Measurements from ENCODE around the gene SERPINE3.

The SERPINE3 gene

DNA sequence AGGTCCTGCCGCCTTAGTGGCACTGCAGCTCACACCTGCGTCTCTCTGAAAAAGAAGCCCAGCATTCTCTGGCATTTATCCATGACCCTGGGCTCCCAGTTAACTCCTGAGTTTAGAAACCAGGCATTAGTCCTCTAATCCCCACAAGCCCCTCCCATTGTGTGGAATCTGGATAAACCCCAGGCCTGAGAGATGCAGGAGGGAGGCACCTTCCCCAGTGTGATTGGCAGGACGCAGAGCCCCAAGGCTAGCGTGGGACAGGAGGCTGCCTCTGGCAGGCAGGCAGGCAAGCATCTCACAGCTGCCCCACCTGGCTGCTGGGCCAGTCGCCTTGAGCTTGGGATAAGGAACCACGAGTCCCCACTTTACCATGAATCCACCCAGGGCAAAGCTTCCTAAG lies 11.0 kb upstream of the SERPINE3 start:
- DNase-seq (ENCODE audit: low read depth in 2 of 2), result no peak

DNA sequence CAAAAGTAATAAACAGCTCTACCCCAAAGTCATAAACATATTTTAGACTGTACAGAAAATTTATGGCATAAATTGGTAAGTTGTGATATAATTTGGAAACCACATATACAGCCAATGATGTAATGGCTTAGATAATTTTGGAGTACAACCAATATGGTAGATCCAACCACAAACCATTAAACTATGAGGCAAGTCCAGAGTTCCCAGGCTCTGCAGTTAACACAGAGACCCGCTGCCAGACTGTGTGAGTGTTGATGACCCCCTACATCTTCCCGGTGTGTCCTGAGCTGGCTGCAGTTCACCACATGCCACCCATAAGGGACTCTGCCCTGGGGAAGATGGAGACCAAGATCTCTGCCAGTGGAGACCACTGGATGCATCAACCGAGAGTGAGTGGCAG lies 9.9 kb upstream of the SERPINE3 start:
- DNase-seq (ENCODE audit: low read depth in 2 of 2), result no peak

DNA sequence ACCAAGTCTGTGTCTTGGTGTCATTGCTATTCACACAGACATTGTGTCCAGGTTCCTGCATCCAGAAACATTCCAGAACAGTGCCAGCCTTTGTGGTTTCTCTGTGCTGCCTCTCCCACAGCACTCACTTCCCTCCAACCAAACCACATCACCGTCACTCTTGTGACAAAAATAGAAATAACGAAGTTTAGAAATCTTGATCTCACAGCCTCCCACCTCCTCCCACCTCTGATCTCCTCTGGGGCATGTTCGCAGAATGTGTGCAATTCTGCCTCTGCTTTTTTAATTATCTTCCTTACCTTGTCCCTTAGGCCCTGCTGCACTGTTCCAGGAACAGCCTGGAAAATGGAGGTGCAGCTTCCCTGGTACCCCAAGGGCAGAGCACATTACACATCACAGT lies 8.7 kb upstream of the SERPINE3 start:
- no peak for DNase-seq (ENCODE audit: low read depth in 2 of 2)

DNA sequence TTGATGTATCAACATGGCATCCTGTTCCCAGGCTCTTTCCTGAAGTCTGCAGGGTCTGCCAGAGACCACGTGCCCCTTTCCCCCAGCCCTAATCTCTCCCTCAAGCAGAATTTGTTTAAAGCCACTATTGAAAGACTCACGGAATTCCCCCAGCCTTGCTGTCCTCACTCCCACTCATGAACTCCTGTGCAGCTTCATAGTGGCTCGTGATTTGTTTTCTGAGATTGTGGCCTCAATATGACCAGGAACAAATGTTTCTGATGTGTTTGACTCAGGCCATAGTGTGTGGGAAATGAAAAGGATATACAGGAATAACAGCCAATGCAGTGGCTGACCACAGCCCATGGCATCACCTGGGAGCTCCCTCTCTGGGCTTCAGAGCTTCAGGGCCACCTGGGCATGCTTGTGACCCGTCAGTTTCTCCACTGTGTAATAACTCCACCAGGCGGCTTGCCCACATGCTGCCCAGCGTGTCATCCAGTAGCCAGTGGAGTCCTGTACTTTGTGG lies 8.1 kb upstream of the SERPINE3 start:
- DNase-seq (ENCODE audit: low read depth in 2 of 2), result no peak

DNA sequence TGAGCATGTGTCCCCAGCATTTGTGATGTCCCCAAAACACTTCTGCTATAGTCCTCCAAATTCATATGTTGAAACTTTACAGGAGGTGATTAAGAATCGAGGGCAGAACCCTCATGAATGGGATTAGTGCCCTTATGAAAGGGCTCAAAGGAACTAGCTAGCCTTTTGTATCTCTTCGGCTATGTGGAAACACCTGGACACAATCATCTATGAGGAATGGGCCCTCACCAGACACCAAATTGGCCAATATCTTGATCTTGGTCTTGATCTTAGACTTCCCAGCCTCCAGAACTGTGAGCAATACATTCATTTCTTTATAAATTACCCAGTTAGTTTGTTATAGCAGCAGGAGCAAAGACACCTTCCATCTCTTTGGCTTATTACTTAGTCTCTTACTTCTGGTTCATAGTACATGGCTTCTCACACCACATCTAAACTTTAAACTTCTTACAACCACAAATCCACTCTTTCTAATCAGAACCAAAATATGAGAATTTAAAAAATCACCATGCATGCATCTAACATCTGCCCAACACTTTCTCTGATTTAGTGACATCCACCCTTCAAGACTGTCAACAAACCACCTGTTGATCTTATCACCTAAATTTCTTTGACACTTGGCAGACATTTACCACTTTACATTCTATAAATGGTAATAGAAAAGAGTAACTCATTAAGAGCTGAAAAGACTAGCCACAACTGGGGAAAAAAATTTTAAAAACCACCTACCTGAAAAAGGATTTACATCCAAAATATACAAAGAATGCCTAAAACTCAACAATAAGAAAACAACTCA lies 6.7 kb upstream of the SERPINE3 start:
- DNase-seq (ENCODE audit: low read depth in 2 of 2), result no peak

DNA sequence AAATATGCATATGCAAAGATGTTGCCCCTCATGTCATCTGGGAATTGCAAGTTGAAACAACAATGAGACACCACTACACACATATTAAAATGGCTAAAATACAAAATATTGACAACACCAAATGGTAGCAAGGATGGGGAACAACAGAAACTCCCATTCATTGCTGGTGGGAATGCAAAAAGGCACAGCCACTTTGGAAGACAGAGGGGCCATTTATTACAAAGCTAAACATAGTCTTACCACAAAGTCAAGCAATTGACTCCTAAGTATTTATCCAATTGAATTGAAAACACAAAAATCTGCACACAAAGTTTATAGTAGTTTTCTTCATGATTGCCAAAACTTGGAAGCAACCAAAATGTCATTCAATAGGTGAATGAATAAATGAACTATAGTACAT lies 6.1 kb upstream of the SERPINE3 start:
- no peak for DNase-seq (ENCODE audit: low read depth in 2 of 2)

DNA sequence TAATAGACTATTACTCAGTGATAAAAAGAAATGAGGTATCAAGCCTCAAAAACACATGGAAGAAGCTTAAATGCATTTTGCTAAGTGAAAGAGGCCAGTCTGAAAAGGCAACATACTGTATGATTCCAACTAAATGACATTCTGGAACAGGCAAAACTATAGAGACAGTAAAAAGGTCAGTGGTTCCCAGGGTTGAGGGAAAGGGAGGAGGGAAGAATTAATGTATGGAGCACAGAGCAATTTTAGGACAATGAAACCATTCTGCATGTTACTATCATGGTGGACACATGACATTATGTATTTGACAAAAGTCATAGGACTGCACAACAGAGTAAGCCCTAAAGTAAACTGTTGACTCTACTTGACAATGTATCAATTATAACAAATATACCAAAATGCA lies 5.7 kb upstream of the SERPINE3 start:
- DNase-seq (ENCODE audit: low read depth in 2 of 2), result no peak

DNA sequence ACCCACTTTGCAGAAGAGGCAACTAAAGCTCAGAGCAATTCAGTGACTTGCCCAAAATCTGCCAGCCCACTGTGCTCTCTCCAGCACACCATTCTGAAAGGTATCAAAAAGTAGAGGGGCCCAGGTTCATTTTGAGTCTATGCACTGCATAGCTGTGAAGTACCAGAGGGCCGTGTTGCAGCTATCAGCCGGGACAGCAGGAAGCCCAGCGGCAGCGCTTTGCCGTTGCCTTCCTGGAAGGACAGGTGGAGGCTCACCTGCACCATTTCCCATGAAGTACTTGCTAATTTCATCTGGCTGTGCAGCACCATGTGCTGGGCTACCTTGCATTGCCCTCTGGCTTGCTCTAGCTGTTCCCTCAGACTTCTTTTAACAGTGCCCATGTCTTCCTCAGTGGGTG lies 2.7 kb upstream of the SERPINE3 start:
- no peak for DNase-seq (ENCODE audit: low read depth in 2 of 2)

DNA sequence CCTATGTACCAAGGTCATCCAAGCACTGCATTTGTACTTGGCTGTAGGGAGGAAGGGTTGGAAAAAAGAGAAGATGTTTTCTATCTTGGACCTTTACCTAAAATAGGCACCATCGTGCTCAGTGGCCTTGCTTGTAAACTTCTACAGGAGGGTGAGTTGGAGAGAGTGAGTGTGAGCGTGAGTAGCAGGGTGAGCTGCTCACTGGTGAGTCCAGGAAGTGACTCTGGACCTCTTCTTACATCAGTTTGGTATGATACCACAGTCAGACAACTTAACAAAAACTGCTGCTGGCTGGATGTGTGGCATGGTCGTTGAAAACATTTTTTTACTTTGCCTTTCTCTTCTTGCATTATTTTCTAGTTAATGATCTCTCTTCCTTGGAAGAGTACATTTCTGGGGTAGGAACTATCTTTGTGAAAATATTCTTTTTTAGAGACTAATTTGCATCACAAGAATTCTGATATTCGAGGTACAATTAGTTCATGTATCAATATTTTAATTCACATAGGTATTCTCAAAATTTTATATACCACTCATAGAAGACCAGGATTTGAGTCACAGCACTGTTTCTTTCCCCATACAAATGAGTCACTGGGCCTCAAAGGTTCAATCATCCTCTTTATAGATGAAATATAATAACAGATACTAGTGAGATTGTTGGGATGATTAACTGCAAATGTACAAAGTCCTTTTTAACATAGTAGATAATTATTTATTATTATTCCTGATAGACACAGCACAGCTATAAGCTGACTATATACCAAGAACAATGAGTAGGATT lies 651 bp downstream of the SERPINE3 start:
- DNase-seq (ENCODE audit: low read depth in 2 of 2), result no peak

DNA sequence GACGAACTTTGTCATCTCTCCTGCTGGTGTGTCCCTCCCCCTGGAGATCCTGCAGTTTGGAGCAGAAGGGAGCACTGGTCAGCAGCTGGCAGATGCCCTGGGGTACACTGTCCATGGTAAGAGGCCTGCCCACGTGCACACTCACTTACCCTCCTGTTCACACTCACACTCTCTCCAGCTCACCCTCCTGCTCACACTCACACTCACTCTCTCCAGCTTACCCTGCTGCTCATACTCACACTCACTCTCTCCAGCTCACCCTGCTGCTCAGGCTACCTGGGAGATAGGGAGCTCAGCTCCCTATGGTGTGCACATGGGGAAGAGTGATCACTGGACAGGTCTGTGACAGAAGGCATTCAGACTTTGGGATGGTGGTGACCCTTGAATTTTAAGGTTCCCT lies 1.7 kb downstream of the SERPINE3 start:
- no peak for DNase-seq (ENCODE audit: low read depth in 2 of 2)

DNA sequence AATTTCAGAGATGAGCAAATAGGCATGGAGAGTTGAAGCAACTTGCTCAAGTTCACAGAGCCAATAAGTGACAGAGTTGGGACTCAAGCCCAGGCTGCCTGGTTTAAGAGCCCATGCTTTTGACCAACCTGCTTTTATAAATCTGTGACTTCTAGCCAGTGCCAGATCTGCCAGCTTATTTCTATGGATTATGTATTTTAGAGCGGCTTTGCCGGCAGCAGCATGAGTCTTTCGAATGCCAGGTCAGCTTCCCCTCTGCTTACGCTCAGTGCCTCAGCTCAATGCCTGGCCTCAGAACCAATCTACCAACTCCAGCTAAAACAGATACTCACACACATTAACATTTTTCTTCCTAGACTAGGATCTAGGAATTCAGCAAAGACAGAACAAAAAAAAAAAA lies 2.3 kb downstream of the SERPINE3 start:
- DNase-seq (ENCODE audit: low read depth in 2 of 2), result no peak

DNA sequence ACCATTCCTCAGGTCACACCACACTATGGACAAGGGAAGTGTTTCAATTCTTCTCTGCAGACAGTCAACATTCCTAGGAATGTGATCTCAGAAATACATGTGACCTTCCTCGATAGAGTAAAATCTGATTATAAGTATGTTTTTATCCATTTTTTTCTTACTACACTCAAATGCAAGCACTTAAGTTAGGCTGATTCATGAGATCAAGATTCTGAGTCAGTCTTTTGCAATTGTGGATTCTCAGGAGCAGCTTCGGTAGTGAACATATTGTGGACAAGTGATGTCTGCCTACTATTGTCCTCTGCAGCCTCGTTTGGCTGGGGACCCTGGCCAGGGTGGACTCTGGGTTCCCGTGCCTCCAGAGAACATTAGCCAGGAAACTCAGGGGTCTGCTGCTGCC lies 3.2 kb downstream of the SERPINE3 start:
- DNase-seq (ENCODE audit: low read depth in 2 of 2), result no peak

DNA sequence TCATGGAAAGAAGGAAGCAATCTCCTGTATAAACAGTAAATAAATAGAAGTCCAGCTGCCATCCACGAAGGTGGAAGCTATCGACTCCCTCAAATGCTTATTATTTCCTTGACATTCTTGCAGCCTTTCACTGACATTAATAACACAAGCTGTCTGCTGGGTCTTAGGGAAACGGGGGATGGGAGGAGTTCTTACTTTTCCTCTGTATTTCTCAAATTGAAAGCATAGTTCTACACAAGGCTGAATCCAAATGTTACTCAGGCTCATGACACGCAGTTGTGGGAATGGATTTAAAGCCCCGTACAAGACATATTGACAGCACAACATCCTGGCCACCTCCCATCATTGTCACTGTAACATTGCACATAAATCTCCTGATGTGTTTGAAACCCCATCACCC lies 4.0 kb downstream of the SERPINE3 start:
- DNase-seq (ENCODE audit: low read depth in 2 of 2), result no peak

DNA sequence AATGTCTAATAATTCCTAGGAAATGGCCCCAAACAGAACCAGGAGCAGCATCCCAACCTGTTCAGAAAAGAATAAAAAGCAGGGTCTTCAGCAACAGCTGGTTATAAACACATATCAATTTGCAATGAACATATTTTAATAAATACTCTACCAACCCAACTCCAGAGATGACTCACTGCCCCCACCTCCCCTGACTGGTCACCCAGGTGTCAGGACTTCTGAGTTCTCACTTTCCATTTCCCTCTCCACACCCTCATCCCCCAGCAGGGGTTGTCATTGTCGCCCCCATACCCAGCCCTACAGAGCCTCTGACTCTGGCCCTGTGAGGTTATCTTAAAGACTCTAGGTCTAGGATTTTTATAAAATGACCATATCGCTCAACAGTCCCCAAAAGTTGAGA lies 6.9 kb downstream of the SERPINE3 start:
- no peak for DNase-seq (ENCODE audit: low read depth in 2 of 2)

DNA sequence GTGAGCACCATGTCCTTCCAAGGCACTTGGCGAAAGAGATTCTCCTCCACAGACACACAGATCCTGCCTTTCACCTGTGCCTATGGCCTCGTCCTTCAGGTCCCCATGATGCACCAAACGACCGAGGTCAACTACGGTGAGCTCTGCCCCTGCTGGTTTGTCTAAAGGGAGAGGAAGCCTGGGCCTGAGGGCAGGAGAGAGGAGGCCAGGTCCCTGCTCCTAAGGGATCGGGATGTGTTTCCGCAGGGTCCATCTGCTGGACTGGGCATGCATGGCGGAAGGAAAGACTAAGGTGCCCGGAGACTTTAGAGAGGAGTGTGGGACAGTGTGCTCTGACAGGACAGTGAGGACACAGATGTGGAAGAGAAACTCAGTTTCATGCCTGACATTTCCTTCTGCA lies 7.6 kb downstream of the SERPINE3 start:
- DNase-seq (ENCODE audit: low read depth in 2 of 2), result no peak

DNA sequence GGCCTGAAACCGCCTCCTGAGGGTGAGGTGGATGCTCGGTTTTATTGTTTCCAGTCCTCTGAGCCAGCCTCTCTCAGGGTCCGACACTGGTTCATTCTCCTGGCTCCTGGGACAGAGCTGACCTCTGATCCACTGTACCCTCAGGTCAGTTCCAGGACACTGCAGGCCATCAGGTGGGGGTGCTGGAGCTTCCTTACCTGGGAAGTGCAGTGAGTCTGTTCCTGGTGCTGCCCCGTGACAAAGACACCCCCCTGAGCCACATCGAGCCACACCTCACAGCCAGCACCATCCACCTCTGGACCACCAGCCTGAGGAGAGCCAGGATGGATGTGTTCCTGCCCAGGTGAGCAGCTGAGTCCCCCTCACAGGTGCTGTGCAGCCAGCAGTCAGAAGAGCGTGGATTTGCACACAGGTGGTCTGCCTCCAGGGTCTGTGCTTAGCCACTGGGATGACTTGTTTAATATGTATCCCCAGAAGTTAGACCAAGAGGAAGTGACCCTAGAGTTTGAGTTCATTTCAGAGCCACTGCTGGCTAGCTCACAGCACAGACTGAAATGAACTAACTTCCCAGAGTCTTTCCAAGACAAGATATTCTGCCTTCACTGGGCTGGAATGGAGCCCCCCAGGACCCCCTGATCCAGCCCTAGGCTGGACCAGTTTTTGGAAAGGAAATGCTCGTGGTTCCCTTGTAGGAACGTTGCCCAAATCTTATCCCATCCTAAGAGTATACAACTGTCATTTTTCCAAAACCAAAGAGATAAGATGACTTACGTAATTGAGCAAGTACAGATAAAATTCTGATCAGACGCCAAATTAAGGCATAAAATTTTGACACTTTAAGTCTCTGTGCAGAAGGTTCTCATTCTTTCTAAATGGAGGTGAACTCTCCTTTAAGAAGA lies 8.8 kb downstream of the SERPINE3 start:
- DNase-seq (ENCODE audit: low read depth in 2 of 2), result no peak

DNA sequence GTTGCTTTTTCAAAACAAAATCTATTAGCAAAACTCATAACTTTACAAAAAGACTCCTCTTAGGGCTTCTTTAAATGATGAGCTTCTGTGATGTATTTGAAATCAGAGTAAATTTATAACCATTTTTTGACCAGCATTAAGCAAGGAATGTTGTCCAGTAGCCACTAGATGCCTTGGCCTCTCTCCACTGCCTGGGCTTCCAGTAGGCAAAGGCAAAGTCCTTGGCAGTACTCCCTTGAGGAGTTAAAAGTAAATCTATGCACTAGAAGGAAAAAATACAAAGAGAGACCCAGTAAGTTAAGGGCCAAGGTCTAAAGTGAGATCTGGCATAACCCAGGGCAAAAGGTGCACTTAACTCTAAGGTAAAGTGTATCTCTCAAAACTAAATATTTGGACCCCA lies 9.5 kb downstream of the SERPINE3 start:
- no peak for DNase-seq (ENCODE audit: low read depth in 2 of 2)

DNA sequence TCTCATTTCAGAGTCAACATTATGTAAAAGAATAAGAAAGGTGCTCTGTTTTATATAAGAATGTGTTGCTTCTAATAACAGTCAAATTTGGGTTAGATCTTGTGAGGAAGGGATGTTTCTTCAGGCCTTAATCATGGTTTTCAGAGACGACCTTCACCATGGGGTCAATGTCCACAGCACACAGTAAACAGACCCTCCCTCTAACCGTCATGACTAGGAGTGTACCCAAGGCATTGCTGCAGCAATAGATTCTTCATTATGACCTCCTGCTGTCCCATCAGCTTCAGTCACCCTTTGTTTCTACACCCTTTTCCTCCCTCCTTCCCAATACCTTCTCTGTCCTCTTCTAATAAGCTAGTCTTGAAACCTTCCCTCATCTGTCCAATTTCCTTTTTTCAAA lies 15.7 kb downstream of the SERPINE3 start:
- no peak for DNase-seq (ENCODE audit: low read depth in 2 of 2)

DNA sequence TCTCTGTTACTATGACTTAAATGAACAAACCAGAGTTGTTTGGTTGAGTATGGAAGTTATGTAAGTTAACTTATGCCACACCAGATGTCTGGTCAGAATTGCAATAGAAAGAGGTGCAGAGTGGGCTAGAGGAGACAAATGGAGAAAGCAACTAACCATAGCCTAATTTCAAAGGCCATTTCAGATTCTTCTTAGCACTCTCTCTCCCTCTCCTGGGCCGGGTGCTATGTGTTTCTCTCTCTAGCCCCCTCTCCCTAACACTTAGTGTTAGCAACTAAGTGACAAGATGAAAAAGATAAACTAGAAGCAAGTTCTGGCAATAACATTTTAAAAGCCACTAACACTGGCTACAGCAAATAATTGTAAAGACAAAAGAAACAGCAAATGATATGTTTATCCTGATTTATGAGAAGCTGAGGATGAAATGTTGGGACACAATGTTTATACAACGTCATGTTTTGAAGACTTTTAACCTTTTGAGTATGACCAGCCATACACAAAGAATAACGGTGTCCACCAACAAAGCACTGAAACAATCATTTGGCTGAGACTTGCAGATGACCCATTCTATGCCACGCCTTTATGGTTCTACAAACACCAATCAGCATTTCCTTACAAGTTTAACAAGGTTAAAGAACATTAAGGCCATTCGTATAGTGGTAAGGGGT lies 18.6 kb downstream of the SERPINE3 start:
- no peak for DNase-seq (ENCODE audit: low read depth in 2 of 2)

DNA sequence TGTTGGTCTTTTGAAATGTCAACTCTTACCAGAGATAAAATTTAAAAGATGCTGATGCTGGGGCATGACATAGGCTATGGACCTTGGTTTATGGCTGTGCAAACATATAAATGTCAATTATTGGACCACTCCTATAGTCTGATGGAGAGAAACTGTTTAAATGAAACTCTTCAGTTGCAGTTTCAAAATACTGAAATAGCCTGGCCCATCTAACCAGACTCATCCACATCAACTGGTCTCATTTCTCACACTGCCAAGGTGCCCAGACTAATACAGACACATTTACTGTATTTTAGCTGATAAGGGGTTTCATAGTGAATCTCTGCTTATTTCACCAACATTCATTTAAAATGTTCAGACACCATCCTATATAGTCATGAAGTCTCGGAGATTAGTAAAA lies 19.9 kb downstream of the SERPINE3 start:
- DNase-seq (ENCODE audit: low read depth in 2 of 2), result no peak

DNA sequence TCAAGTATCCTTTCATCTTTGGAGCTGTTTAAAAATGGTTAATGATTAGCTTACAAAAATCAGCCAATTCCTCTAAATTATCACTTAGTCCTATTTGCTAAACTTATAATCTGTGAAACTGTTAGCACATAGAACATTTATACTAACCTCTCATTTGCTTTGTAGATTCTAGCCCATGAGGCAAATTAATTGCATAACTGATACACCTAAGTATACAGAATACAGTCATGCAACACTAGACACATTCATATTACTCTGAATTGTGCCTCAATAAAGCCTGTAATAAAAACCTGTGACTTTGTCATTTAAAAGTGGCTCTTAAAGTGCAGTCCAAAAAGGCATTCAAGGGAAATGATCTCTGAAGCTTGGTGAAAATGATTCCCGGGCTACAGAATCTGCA lies 21.0 kb downstream of the SERPINE3 start:
- DNase-seq (ENCODE audit: low read depth in 2 of 2), result no peak

DNA sequence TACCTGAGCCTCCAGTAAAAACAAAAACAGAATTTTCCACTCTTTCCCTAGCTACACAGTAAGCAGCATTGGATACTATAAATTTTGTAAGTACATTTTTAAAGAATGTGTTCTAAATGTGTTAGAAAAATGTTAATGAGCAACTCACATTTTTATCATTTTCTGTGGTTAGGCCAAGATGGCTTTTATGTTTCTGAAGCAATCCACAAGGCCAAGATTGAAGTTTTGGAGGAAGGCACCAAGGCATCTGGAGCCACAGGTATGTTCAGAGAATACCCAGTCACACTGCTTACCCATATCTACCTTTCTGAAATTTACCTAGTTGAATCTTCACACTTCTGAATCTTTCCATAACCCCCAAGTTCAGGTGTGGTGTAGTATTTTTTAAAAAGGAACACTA lies 21.6 kb downstream of the SERPINE3 start:
- DNase-seq (ENCODE audit: low read depth in 2 of 2), result no peak
